ENCODE results near the gene SLC25A33.
"Not testable (repeated sequence)": the region's sequence is repeated elsewhere in the genome, so short reads cannot be mapped to it uniquely, and the experiment has no call there.

Gene SLC25A33

GRCh38 chr1:9602794-9603167 lies 63.5 kb downstream of the SLC25A33 start:
- DNase-seq = no peak

GRCh38 chr1:9603307-9603706 lies 64.0 kb downstream of the SLC25A33 start:
- DNase-seq = no peak

GRCh38 chr1:9603766-9604753 lies 64.8 kb downstream of the SLC25A33 start:
- no peak for DNase-seq

GRCh38 chr1:9604836-9605235 lies 65.6 kb downstream of the SLC25A33 start:
- DNase-seq = no peak

- no peak for DNase-seq
These were observed 66.7 kb downstream of the SLC25A33 start for GRCh38 chr1:9605946-9606455.

GRCh38 chr1:9606458-9606857 lies 67.2 kb downstream of the SLC25A33 start:
- DNase-seq = no peak

- DNase-seq = no peak
These were observed 67.7 kb downstream of the SLC25A33 start for GRCh38 chr1:9606948-9607347.

GRCh38 chr1:9607352-9607751 lies 68.1 kb downstream of the SLC25A33 start:
- no peak for DNase-seq

GRCh38 chr1:9609998-9610397 lies 70.7 kb downstream of the SLC25A33 start:
- DNase-seq = no peak

- no peak for DNase-seq
These were observed 71.3 kb downstream of the SLC25A33 start for GRCh38 chr1:9610548-9610947.

- DNase-seq = no peak
These were observed 72.5 kb downstream of the SLC25A33 start for GRCh38 chr1:9611716-9612115.

- DNase-seq = no peak
These were observed 73.0 kb downstream of the SLC25A33 start for GRCh38 chr1:9612162-9612845.

- no peak for DNase-seq
These were observed 73.8 kb downstream of the SLC25A33 start for GRCh38 chr1:9612871-9613624.

- DNase-seq = no peak
These were observed 74.5 kb downstream of the SLC25A33 start for GRCh38 chr1:9613625-9614299.

- DNase-seq = peak; percentile 57
These were observed 76.2 kb downstream of the SLC25A33 start for GRCh38 chr1:9615316-9616063.

GRCh38 chr1:9618909-9619679 lies 79.8 kb downstream of the SLC25A33 start:
- no peak for DNase-seq

GRCh38 chr1:9621032-9621431 lies 81.8 kb downstream of the SLC25A33 start:
- DNase-seq = no peak

- DNase-seq = no peak
These were observed 84.8 kb downstream of the SLC25A33 start for GRCh38 chr1:9624081-9624480.

GRCh38 chr1:9625030-9625429 lies 85.8 kb downstream of the SLC25A33 start:
- DNase-seq = not testable (repeated sequence)

GRCh38 chr1:9626201-9626608 lies 86.9 kb downstream of the SLC25A33 start:
- DNase-seq = peak; percentile 50

Measured in activated CD4-positive, alpha-beta T cell treated with anti-CD3 and anti-CD28 coated beads, Interleukin-2, amount 50 U/mL, for 16 hours (primary cell).